ENCODE data around the gene UBN2. TPM values are rescaled to one million over a fixed set of nuclear protein-coding genes. Genes with fewer than 3 reads are reported as not detected.
"Not testable (repeated sequence)": the region's sequence is repeated elsewhere in the genome, so short reads cannot be mapped to it uniquely, and the experiment has no call there.

Gene UBN2
- total RNA-seq, 4 donors from 2014 or later = 21.7 to 34.1 (median 22.5) TPM

DNA sequence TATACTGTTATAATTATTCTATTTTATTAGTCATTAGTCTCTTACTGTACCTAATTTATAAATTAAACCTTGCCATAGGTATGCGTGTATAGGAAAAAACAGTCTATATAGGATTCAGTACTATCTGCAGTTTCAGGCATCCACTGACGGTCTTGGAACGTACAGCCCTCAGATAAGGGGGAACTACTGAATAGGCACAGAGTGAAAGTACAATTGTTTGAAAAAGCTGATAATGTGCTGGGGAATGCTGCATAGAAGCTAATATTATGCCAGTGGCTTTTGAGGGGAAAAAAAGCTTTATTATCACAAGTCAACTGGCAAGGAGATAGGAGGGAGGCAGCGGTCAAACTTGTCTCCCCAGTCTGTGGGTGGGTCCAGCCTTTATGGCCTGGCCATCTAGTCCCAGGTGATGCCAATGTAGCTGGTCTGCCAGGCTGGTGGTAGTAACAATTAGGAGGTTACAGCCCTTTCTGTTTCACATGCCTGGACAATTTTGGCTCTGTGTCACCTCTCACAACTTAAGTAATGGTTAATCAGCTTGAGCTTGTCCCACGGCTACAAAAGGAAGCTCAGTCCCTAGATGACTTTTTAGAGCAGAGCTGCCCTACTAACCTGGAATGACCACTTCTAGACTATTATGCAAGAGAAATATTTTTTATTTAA is 101.8 kb downstream of the UBN2 start:
- intact Hi-C loops (cut with DNase I; ENCODE audit: low total_unique reads) = no loop called here
- no peak overlapping the region for H3K4me3 ChIP-seq (ENCODE audit: low read depth, poor library complexity, severe bottlenecking)
- DNase-seq (ENCODE audit: low spot score in 2 of 2) = no peak
- 72 to 73% methylated on average over 5 of the region's 5 CpGs for WGBS, 2 donors
- no peak for TF ChIP-seq POLR2A (IDR thresholded peaks at IDR 0.05)
- TF ChIP-seq, protein P1, sequence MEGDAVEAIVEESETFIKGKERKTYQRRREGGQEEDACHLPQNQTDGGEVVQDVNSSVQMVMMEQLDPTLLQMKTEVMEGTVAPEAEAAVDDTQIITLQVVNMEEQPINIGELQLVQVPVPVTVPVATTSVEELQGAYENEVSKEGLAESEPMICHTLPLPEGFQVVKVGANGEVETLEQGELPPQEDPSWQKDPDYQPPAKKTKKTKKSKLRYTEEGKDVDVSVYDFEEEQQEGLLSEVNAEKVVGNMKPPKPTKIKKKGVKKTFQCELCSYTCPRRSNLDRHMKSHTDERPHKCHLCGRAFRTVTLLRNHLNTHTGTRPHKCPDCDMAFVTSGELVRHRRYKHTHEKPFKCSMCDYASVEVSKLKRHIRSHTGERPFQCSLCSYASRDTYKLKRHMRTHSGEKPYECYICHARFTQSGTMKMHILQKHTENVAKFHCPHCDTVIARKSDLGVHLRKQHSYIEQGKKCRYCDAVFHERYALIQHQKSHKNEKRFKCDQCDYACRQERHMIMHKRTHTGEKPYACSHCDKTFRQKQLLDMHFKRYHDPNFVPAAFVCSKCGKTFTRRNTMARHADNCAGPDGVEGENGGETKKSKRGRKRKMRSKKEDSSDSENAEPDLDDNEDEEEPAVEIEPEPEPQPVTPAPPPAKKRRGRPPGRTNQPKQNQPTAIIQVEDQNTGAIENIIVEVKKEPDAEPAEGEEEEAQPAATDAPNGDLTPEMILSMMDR (IDR thresholded peaks at IDR 0.05) = no peak

DNA sequence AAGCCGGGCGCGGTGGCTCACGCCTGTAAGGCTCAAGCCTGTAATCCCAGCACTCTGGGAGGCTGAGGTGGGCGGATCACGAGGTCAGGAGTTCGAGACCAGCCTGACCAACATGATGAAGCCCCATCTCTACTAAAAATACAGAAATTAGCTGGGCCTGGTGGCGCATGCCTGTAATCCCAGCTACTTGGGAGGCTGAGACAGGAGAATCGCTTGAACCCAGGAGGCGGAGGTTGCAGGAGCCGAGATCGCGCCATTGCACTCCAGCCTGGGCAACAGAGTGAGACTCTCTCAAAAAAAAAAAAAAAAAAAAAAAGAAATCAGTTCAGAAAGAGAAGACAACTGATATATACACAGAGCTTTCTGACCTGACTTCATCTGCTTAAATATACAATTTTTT is 102.4 kb downstream of the UBN2 start:
- intact Hi-C loops (cut with DNase I; ENCODE audit: low total_unique reads); DNase-seq (ENCODE audit: low spot score in 2 of 2); H3K4me3 ChIP-seq (ENCODE audit: low read depth, poor library complexity, severe bottlenecking): not testable (repeated sequence)
- WGBS, 2 donors = 93 to 96% methylated on average over 13 of the region's 13 CpGs

DNA sequence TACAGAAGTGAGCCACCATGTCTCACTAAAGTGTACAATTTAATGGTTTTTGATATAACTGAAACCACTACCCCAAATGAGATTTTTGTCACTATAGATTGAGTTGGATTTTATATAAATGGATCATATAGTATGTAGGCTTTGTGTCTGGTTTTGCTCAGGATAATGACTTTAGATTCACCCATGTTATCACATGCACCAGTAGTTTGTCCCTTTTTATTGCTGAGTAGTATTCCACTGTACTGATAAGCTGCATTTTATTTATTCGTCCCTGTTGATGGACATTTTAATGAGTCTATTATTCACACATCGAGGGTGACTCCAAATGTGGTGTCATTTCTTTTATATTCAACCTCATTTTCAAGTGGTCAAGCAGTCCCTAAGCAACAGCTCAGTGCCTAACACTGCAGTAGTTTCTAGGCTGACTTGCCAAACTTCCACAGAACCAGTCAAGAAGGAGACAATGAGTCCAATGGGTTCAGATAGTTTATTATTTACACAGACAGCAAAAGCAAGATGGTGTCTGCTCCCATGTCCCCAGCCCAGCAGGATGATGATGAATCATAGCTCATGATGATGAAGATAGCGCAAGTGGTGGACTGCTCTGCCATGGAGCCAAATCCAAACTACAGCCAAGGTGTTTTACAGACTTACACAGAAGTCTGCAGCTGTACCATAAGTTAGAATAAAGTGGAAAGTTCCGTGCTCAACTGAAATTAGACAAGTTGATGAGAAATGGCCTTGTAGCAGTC is 103.5 kb downstream of the UBN2 start:
- intact Hi-C loops (cut with DNase I; ENCODE audit: low total_unique reads) = no loop called here
- 91 to 92% methylated on average over 4 of the region's 4 CpGs for WGBS, 2 donors
- no peak overlapping the region for H3K4me3 ChIP-seq (ENCODE audit: low read depth, poor library complexity, severe bottlenecking)
- DNase-seq (ENCODE audit: low spot score in 2 of 2) = no peak
- TF ChIP-seq, protein P1 (IDR thresholded peaks at IDR 0.05) = no peak
- TF ChIP-seq POLR2A (IDR thresholded peaks at IDR 0.05) = no peak

DNA sequence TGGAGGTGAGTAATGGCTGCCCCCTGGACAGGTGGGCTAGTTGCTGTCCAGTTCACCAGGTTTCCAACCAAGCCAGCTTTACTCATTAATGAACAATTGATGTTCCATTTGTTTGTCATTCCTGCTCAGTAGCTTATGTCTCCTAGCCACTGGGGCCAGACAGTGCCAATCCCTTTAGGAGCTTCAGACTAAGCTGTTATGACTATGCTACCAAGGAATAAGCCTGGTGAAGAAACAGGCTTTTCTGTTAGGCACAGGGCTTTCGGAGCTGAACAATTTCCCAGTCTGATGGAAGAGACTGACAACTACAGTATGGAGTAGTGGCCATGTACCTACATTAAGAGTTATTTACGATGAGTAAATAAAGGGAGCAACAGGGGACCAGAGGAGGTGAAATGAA is 108.0 kb downstream of the UBN2 start:
- 92 to 100% methylated on average over 2 of the region's 2 CpGs for WGBS, 2 donors
- TF ChIP-seq, protein P1 (IDR thresholded peaks at IDR 0.05) = no peak
- no peak for TF ChIP-seq POLR2A (IDR thresholded peaks at IDR 0.05)
- no peak for DNase-seq (ENCODE audit: low spot score in 2 of 2)
- H3K4me3 ChIP-seq (ENCODE audit: low read depth, poor library complexity, severe bottlenecking) = no peak overlapping the region
- intact Hi-C loops (cut with DNase I; ENCODE audit: low total_unique reads) = no loop called here

DNA sequence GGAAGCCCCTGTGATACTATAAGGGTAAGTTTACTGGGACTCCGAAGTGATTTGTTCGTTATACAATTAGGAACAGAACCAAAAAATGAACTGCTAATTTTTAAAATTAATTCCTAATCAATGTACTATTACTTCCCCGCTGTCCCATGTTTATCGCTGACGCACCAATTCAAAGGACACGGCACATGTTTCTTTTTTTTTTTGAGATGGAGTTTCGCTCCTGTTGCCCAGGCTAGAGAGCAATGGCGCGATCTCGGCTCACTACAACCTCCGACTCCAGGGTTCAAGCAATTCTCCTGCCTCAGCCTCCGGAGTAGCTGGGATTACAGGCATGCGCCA is 108.6 kb downstream of the UBN2 start:
- TF ChIP-seq, protein P1 (IDR thresholded peaks at IDR 0.05) = no peak
- no peak for TF ChIP-seq POLR2A (IDR thresholded peaks at IDR 0.05)
- 86 to 87% methylated on average over 13 of the region's 13 CpGs for WGBS, 2 donors
- intact Hi-C loops (cut with DNase I; ENCODE audit: low total_unique reads) = no loop called here
- H3K4me3 ChIP-seq (ENCODE audit: low read depth, poor library complexity, severe bottlenecking) = peak overlapping the region; percentile 16
- DNase-seq (ENCODE audit: low spot score in 2 of 2) = no peak

DNA sequence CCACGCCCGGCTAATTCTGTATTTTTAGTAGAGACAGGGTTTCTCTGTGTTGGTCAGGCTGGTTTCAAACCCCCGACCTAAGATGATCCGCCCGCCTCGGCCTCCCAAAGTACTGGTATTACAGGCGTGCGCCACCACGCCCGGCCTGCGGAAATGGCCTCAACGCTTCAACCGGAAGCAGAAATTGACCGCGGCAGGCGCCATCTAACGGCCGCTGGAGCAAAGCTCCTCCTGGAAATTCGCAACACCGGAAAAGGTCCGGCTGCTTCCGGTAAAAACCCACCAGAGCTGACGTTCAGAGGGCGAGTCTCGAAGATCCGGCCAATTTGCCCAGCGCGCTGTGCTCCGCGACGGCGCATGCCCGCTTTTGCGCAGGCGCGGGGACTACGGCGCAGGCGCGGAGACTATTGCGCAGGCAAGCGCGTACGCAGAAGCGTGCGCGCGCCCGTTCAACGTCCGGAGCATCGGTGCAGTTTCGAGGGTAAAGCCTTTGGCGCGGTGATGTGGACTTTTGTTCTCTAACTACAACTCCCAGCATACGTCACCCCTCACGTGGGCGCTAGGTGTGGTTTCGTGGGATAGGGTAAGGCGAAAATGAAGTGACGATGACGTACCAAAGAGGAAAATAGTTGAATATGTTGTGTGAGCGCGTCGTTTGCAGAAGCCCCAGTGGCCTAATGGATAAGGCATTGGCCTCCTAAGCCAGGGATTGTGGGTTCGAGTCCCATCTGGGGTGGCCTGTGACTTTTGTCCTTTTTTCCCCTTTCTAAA is 109.2 kb downstream of the UBN2 start:
- WGBS, 2 donors = 2% methylated on average over 39 to 66 of the region's 66 CpGs

More for the DNA sequence above, 109.2 kb downstream of the UBN2 start:
- DNase-seq (ENCODE audit: low spot score in 2 of 2) = peak; percentile 100
- intact Hi-C loops (cut with DNase I; ENCODE audit: low total_unique reads) = no loop called here
- peak overlapping the region; percentile 16 for H3K4me3 ChIP-seq (ENCODE audit: low read depth, poor library complexity, severe bottlenecking)
- TF ChIP-seq POLR2A (IDR thresholded peaks at IDR 0.05) = no peak
- TF ChIP-seq, protein P1 (IDR thresholded peaks at IDR 0.05) = no peak

Measured in lower leg skin (tissue), 4 donors.